Cardiac septum (tissue), 1 donor: Measurements from ENCODE around the gene MEIS1. TPM values are rescaled to one million over a fixed set of nuclear protein-coding genes. Genes with fewer than 3 reads are reported as not detected.
"Not testable (repeated sequence)": the region's sequence is repeated elsewhere in the genome, so short reads cannot be mapped to it uniquely, and the experiment has no call there.

ENCODE experiments used
- DNase-seq: peaks from one replicate; pipeline ENCODE4 v3.0.0-alpha.2; 2020; ENCODE audit warnings: low spot score
- intact Hi-C: fragments of 100-400 bp; cut with DNase I; formaldehyde crosslinking; loops from one replicate; pipeline ENCODE4 v1.14.0; 2022
- total RNA-seq: library from RNA; stranded (reverse); fragmentation: NEBNext Ultra II Directional; extraction: Animal tissue kit (Norgen Biotek cat#: 25700); gene quantifications from one replicate; pipeline ENCODE4 v1.2.1, GENCODE V29; 2021
- donor health status: DM: no; HTN: no; CAD: no.

The MEIS1 gene
- total RNA-seq, 1 donor from 2014 or later = 24.7 TPM

GRCh38 chr2:66461001-66461663 is 26.2 kb downstream of the MEIS1 start:
- DNase-seq = no peak
- intact Hi-C loops = no loop called here

- no peak for DNase-seq
- intact Hi-C loops = no loop called here
Measured at GRCh38 chr2:66461664-66462500, 27.0 kb downstream of the MEIS1 start.

GRCh38 chr2:66462501-66462825 is 27.5 kb downstream of the MEIS1 start:
- intact Hi-C loops = no loop called here
- no peak for DNase-seq

- intact Hi-C loops = no loop called here
- no peak for DNase-seq
Measured at GRCh38 chr2:66463206-66463755, 28.4 kb downstream of the MEIS1 start.

GRCh38 chr2:66464930-66465637 is 30.2 kb downstream of the MEIS1 start:
- intact Hi-C loops = no loop called here

GRCh38 chr2:66466433-66466832 is 31.5 kb downstream of the MEIS1 start:
- intact Hi-C loops = no loop called here
- DNase-seq = no peak

More at GRCh38 chr2:66464930-66465637, 30.2 kb downstream of the MEIS1 start:
- DNase-seq = no peak

- intact Hi-C loops = no loop called here
- no peak for DNase-seq
Measured at GRCh38 chr2:66467718-66468117, 32.8 kb downstream of the MEIS1 start.

- intact Hi-C loops = no loop called here
- no peak for DNase-seq
Measured at GRCh38 chr2:66469214-66469902, 34.4 kb downstream of the MEIS1 start.

GRCh38 chr2:66470199-66470598 is 35.3 kb downstream of the MEIS1 start:
- intact Hi-C loops = no loop called here
- no peak for DNase-seq

- no peak for DNase-seq
- intact Hi-C loops = no loop called here
Measured at GRCh38 chr2:66472225-66472843, 37.4 kb downstream of the MEIS1 start.

GRCh38 chr2:66477135-66477842 is 42.4 kb downstream of the MEIS1 start:
- intact Hi-C loops = loop anchor here (5.0 kb wide), 1 partner anchor 35 kb away; no protein-coding TSS in a partner anchor
- DNase-seq = no peak

- DNase-seq = no peak
- intact Hi-C loops = loop anchor here (5.0 kb wide), 1 partner anchor 36 kb away; no protein-coding TSS in a partner anchor
Measured at GRCh38 chr2:66478299-66478698, 43.4 kb downstream of the MEIS1 start.

GRCh38 chr2:66478731-66479316 is 43.9 kb downstream of the MEIS1 start:
- no peak for DNase-seq
- intact Hi-C loops = loop anchor here (5.0 kb wide), 1 partner anchor 37 kb away; no protein-coding TSS in a partner anchor

- DNase-seq = no peak
- intact Hi-C loops = loop anchor here (1.0 kb wide), 1 partner anchor 8 kb away; no protein-coding TSS in a partner anchor
Measured at GRCh38 chr2:66481100-66481549, 46.2 kb downstream of the MEIS1 start.

- intact Hi-C loops, DNase-seq: not testable (repeated sequence)
Measured at GRCh38 chr2:66485252-66485651, 50.3 kb downstream of the MEIS1 start.

- DNase-seq = no peak
- intact Hi-C loops = loop anchor here (1.0 kb wide), 1 partner anchor 8 kb away; no protein-coding TSS in a partner anchor
Measured at GRCh38 chr2:66488946-66489345, 54.0 kb downstream of the MEIS1 start.

- DNase-seq = no peak
- intact Hi-C loops = loop anchor here (1.0 kb wide), 1 partner anchor 8 kb away; no protein-coding TSS in a partner anchor
Measured at GRCh38 chr2:66489436-66489835, 54.5 kb downstream of the MEIS1 start.

- intact Hi-C loops = loop anchor here (5.0 kb wide), 1 partner anchor 43 kb away; no protein-coding TSS in a partner anchor
- no peak for DNase-seq
Measured at GRCh38 chr2:66490588-66491001, 55.7 kb downstream of the MEIS1 start.
